ENCODE results near the gene PAK5.

Gene PAK5

DNA sequence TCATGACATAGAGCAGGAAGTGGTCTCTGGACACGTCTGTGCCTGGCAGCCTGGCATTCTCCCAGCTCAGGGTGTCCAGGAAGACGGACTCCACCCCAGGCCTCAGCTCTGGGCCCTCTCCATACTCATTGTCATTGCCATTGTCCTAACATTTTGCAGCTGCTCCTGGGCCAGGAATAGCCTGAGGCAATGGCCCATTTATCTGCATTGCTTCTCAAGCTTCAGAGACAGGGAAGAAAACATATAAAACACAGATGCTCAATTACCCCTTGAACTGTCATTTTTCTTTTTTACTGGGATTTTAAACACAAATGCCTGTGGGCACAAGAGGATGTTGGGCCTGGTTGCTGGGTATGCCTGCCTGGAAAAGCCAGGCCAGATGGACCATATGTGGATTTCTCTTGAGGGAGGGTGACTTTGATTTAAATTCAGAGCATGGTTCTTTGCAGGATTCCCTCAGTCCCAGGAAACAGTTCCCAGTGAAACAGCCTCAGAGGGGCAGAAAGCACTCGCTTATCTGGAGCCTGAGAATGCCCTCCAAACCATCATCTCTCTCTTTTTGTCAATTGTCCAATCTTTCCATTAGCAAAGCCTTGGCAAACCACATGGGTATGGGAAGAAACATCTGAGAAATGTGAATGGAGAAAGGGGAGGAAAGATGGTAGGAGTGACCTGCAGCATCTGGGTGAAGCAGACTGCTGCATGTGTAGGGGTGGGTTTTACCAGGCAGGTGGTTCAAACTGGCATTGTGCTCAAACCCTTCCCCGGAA, 306.6 kb downstream of the PAK5 start:
- in situ Hi-C loops (cut with MboI; ENCODE audit: low sequenced_read_pairs): no loop called here

- in situ Hi-C loops (cut with MboI; ENCODE audit: low sequenced_read_pairs): no loop called here
Measured at GRCh38 chr20:9531581-9531980, 307.3 kb downstream of the PAK5 start.

DNA sequence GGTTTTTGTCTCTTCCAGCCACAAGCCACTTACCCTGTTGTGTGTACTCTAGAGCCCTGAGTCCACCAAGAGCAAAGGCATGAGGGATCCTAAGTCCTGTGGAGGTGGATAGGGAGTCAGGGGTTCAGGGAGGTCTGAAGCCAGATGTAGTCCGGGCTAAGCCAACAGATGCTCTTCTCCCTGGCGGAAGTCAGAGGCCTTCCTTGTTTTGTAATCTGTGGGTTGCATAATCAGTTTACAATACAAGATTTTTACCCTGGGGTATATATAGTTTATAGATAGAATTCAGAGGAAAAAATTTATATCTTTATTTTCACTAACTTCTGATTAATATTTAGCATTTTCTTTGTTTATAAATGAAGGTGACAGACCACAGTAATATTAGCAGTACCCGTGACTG, 315.2 kb downstream of the PAK5 start:
- in situ Hi-C loops (cut with MboI; ENCODE audit: low sequenced_read_pairs): no loop called here

DNA sequence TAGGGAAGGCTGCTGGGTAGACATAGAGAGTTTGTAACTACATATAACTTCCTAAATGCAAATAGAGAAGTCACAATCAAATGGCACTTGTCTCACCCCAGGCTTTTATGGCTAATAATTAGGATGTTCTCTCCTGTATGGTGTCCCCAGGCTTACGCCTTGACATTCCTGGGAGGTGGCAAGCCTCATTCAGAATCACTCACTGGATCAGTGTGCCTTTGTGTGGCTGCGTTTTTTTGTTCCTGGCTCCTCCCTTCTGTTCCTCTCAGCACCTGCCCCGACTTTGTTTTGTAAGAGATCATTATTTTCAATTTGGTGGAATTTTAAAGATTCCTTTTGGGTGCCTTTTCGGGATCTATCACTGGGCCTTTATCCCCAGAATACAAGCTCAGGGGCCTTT, 318.8 kb downstream of the PAK5 start:
- in situ Hi-C loops (cut with MboI; ENCODE audit: low sequenced_read_pairs): no loop called here

GRCh38 chr20:9518576-9519175, 320.2 kb downstream of the PAK5 start:
- in situ Hi-C loops (cut with MboI; ENCODE audit: low sequenced_read_pairs): no loop called here

DNA sequence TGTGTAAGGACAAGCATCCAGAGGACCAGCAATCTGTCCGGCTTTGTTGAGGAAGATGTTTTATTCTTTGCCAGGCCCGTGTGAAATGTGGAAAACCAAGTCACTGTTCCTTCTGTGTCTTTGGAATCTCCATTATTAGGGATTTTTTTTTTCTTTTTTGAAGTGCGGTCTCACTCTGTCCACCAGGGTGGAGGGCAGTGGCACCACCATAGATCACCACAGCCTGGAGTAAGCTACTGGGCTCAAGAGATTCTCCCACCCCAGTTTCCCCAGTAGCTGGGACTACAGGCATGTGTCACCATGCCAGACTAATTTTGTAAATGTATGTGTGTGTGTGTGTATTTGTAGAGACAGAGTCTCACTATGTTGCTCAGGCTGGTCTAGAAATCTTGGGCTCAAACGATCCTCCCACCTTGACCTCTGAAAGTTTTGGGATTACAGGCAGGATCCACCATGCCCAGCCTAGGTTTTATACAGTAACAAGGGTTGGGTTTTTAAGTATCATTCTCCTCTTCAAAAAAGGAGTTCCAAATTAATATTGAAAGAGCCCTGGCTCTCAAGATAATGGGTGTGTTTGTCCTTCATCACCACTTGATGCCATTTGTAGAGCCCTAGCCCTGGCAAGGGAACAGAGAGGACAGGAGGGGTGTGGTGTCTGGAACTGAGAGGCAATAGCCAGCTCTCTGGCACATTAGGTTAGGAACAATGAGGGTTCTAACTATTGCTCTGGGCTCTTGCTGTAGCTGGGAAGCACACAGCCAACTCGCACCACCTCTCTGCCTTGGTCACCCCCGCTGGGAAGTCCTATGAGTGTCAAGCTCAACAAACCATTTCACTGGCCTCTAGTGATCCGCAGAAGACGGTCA, 321.3 kb downstream of the PAK5 start:
- in situ Hi-C loops (cut with MboI; ENCODE audit: low sequenced_read_pairs): no loop called here

DNA sequence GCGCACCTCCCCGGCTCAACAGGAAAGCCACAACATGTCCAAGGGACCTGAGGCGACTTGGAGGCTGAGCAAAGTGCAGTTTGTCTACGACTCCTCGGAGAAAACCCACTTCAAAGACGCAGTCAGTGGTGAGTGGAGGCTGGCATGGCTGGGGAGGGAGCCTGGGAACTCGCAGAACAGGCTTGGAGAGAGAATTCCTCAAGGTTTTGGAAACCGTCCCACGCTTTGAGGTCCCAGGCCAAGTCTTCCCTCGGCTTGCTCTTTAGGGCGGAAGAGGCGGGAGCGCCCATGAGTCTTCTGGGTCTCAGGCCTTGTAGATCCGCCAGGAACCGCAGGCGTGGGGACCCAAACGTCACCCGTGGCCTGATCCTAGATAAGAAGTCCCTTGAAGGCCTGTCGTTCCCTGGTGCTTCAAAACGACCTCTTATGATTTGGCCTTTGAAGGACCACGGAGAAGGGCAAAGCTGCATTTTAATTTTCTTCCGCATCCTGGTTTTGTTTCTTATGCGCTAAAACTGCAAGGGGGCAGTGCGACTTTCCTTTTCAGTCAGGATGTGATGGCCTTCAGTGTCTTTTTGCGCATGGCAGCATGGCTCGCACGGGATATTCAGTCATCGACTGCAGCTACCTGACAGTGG, 322.5 kb downstream of the PAK5 start:
- in situ Hi-C loops (cut with MboI; ENCODE audit: low sequenced_read_pairs): no loop called here

- in situ Hi-C loops (cut with MboI; ENCODE audit: low sequenced_read_pairs): no loop called here
Measured at GRCh38 chr20:9515741-9516233, 323.1 kb downstream of the PAK5 start.

- in situ Hi-C loops (cut with MboI; ENCODE audit: low sequenced_read_pairs): no loop called here
Measured at GRCh38 chr20:9515214-9515585, 323.7 kb downstream of the PAK5 start.

GRCh38 chr20:9514461-9515213, 324.2 kb downstream of the PAK5 start, which contains the start of gene LAMP5:
Gene LAMP5 (plus strand): TSS chr20:9514590. CDS start chr20:9514853, 263 bp downstream.
- in situ Hi-C loops (cut with MboI; ENCODE audit: low sequenced_read_pairs): no loop called here

GRCh38 chr20:9514072-9514460, 324.8 kb downstream of the PAK5 start:
- in situ Hi-C loops (cut with MboI; ENCODE audit: low sequenced_read_pairs): no loop called here

- in situ Hi-C loops (cut with MboI; ENCODE audit: low sequenced_read_pairs): no loop called here
Measured at GRCh38 chr20:9510911-9511310, 328.0 kb downstream of the PAK5 start.

DNA sequence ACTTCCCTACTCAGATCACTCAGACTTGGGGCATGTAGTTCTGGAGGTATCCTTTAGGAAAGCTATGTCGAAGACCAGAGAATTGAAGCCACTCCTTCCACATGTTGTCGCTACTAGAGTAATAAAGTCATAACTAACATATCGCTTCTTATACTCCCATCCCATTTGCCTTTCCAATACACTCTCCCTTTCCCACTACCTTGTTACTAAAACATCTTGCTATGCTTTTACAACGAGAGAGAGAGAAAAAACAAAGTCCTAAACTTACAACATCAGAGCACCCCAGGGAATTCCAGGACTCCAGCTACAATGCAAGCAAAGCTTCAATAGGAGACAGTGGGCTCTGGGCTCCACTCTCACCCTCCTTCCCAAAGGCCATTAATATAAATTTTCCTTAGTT, 329.6 kb downstream of the PAK5 start:
- in situ Hi-C loops (cut with MboI; ENCODE audit: low sequenced_read_pairs): no loop called here

DNA sequence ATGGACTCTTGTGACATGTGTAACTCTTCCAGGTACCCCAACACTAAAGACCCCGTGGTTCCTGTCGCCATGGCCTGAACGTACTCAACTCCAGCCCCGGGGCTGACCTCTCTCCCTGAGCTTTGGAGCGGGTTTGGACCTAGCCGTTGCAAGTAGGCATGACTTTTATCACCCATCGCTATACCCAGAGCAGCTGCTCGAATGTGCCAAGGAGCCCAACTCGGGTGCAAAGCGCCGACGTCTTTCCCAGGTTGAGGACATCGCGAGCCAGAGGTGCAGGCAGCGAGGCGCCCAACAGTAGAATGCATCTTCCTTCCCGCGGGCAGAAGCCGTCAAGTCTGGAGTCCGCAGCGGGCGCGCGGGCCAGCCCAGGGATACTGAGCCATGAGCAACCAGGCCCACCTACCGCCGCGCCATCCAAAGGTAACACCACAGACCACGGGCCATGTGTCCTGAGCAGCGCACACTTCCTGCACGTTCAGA, 330.1 kb downstream of the PAK5 start:
- in situ Hi-C loops (cut with MboI; ENCODE audit: low sequenced_read_pairs): no loop called here

DNA sequence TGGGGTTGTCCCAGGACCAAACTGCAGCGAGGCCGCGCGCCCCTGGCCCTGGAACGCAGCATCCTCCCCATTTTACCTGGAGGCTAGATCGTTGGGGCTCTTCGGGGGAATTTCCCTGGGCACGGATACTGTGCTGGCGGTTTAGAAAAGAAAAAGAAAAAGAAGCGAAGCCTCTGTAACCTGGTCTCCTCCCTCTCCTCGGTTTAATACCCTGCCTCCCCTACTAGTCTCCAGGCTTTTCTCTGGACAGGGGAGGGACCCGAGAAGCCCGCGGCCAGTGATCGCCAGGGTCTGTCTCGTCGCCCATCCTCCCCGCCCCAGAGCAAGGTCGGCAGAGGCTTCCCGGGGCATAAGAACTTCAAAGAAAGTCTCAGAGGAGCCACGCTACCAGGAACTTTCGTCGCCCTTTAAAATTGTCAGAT, 330.6 kb downstream of the PAK5 start:
- in situ Hi-C loops (cut with MboI; ENCODE audit: low sequenced_read_pairs): no loop called here

- in situ Hi-C loops (cut with MboI; ENCODE audit: low sequenced_read_pairs): no loop called here
Measured at GRCh38 chr20:9507544-9508239, 331.2 kb downstream of the PAK5 start.

- in situ Hi-C loops (cut with MboI; ENCODE audit: low sequenced_read_pairs): no loop called here
Measured at GRCh38 chr20:9506964-9507369, 331.9 kb downstream of the PAK5 start.

DNA sequence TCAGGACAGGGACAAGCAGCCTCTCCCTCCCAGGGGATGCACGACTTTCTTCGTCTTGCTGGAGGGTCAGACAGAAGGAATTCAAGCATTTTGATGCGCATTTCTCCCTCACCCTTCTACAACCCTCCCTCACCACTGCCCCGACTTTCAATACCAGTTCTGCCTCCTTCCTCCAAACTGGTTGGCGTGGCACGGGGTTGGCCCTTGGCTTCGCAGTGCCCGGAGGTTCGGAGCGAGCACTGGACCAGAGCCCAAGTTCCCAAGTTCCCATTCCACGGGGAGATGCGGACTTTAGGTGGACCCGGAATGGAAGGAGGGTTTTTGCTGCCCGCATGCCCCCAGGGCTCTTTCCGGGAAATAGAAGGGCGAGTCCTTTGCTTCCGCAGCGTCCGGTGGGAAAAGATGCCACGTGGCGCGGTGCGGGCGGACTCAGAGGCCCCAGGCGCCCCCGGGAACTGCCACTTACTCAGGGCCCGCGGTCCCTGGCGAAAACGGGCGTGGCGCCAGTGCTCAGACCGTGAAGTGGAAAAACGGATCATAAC, 332.5 kb downstream of the PAK5 start:
- in situ Hi-C loops (cut with MboI; ENCODE audit: low sequenced_read_pairs): no loop called here

GRCh38 chr20:9503526-9504245, 335.2 kb downstream of the PAK5 start:
- in situ Hi-C loops (cut with MboI; ENCODE audit: low sequenced_read_pairs): no loop called here
